H9 (cell line): ENCODE data around the gene APOBEC3H. TPM values are rescaled to one million over a fixed set of nuclear protein-coding genes. Genes with fewer than 3 reads are reported as not detected.

Source experiments
- DNase-seq: peaks from one replicate; pipeline ENCODE4 v3.0.0-alpha.2; 2017
- H2AFZ ChIP-seq: one replicate; pipeline ENCODE4 v1.6.1; 2013; ENCODE audit warnings: mild to moderate bottlenecking, low read length, control low read depth, moderate library complexity
- H2AK5ac ChIP-seq: 2 replicates; pipeline ENCODE4 v1.6.1; 2013; ENCODE audit warnings: low read length, control low read depth, mixed read lengths; ENCODE audit not compliant: insufficient read length
- H2BK120ac ChIP-seq: one replicate; pipeline ENCODE4 v1.6.1; 2013; ENCODE audit warnings: low read depth, mild to moderate bottlenecking, low read length, control low read depth, inconsistent platforms; ENCODE audit not compliant: poor library complexity, severe bottlenecking
- H2BK12ac ChIP-seq: 2 replicates; pipeline ENCODE4 v1.6.1; 2013; ENCODE audit warnings: low read length, control low read depth, mixed read lengths, low read depth; ENCODE audit not compliant: insufficient read length
- H2BK15ac ChIP-seq: 2 replicates; pipeline ENCODE4 v1.6.1; 2013; ENCODE audit warnings: low read depth, low read length, control low read depth
- H2BK20ac ChIP-seq: one replicate; pipeline ENCODE4 v1.6.1; 2013; ENCODE audit warnings: low read depth, mild to moderate bottlenecking, low read length, control low read depth, inconsistent platforms; ENCODE audit not compliant: poor library complexity, severe bottlenecking
- H2BK5ac ChIP-seq: 2 replicates; pipeline ENCODE4 v1.6.1; 2013; ENCODE audit warnings: low read length, control low read depth, mixed read lengths; ENCODE audit not compliant: insufficient read length
- H3K14ac ChIP-seq: 2 replicates; pipeline ENCODE4 v1.6.1; 2013; ENCODE audit warnings: low read length, control low read depth; ENCODE audit not compliant: insufficient read depth
- H3K18ac ChIP-seq: 2 replicates; pipeline ENCODE4 v1.6.1; 2013; ENCODE audit warnings: low read depth, mild to moderate bottlenecking, mixed read lengths, low read length, control low read depth; ENCODE audit not compliant: insufficient read length
- H3K23ac ChIP-seq: 2 replicates; pipeline ENCODE4 v1.6.1; 2013; ENCODE audit warnings: low read length, control low read depth, mixed read lengths, low read depth; ENCODE audit not compliant: insufficient read length
- H3K23me2 ChIP-seq: 2 replicates; pipeline ENCODE4 v1.6.1; 2013; ENCODE audit warnings: low read depth, mild to moderate bottlenecking, mixed read lengths, low read length, control low read depth; ENCODE audit not compliant: insufficient read length, poor library complexity, severe bottlenecking
- H3K27ac ChIP-seq: 2 replicates; pipeline ENCODE4 v1.5.1; 2013; ENCODE audit warnings: low read length, control low read depth, mixed read lengths, low read depth; ENCODE audit not compliant: insufficient read length
- H3K27me3 ChIP-seq: 2 replicates; pipeline ENCODE4 v1.6.1; 2013; ENCODE audit warnings: low read length, control low read depth, inconsistent platforms; ENCODE audit not compliant: insufficient read depth
- H3K4ac ChIP-seq: 2 replicates; pipeline ENCODE4 v1.6.1; 2013; ENCODE audit warnings: low read depth, mild to moderate bottlenecking, control low read depth, inconsistent platforms, low read length, moderate library complexity
- H3K4me1 ChIP-seq: 2 replicates; pipeline ENCODE4 v1.6.1; 2013; ENCODE audit warnings: low read length, control low read depth, inconsistent platforms; ENCODE audit not compliant: insufficient read depth
- H3K4me2 ChIP-seq: 2 replicates; pipeline ENCODE4 v1.6.1; 2013; ENCODE audit warnings: low read length, control low read depth, mixed read lengths; ENCODE audit not compliant: insufficient read length, insufficient read depth
- H3K56ac ChIP-seq: 2 replicates; pipeline ENCODE4 v1.6.1; 2013; ENCODE audit warnings: low read depth, mild to moderate bottlenecking, mixed read lengths, low read length, control low read depth; ENCODE audit not compliant: insufficient read length
- H3K79me1 ChIP-seq: 2 replicates; pipeline ENCODE4 v1.6.1; 2013; ENCODE audit warnings: low read depth, mild to moderate bottlenecking, moderate library complexity, low read length, control low read depth, inconsistent platforms; ENCODE audit not compliant: insufficient read depth, poor library complexity, severe bottlenecking
- H3K79me2 ChIP-seq: 2 replicates; pipeline ENCODE4 v1.6.1; 2013; ENCODE audit warnings: low read length, control low read depth, inconsistent platforms; ENCODE audit not compliant: insufficient read depth
- H3K9ac ChIP-seq: 2 replicates; pipeline ENCODE4 v1.6.1; 2013; ENCODE audit warnings: low read length, control low read depth, mixed read lengths; ENCODE audit not compliant: insufficient read length; ENCODE audit errors: extremely low read depth
- H3K9me3 ChIP-seq: one replicate; pipeline ENCODE4 v1.6.1; 2013; ENCODE audit warnings: low read depth, low read length, inconsistent platforms; ENCODE audit not compliant: control insufficient read depth
- H3T11ph ChIP-seq: one replicate; pipeline ENCODE4 v1.6.1; 2013; ENCODE audit warnings: mild to moderate bottlenecking, low read length, control low read depth, inconsistent platforms
- H4K20me1 ChIP-seq: one replicate; pipeline ENCODE4 v1.6.1; 2013; ENCODE audit not compliant: control insufficient read depth, insufficient read length, insufficient read depth
- H4K5ac ChIP-seq: 2 replicates; pipeline ENCODE4 v1.6.1; 2013; ENCODE audit warnings: low read depth, mild to moderate bottlenecking, mixed read lengths, low read length, control low read depth; ENCODE audit not compliant: insufficient read length
- H4K8ac ChIP-seq: replicated peaks from 2 replicates; pipeline ENCODE4 v1.6.1; 2013; ENCODE audit warnings: low read length, control low read depth, mixed read lengths, low read depth; ENCODE audit not compliant: insufficient read length
- H4K91ac ChIP-seq: 2 replicates; pipeline ENCODE4 v1.6.1; 2013; ENCODE audit warnings: low read depth, mild to moderate bottlenecking, moderate library complexity, mixed read lengths, low read length, control low read depth; ENCODE audit not compliant: insufficient read length
- H3K27ac Mint-ChIP-seq, 3 experiments: 2 replicates in 2 of 3; 3 replicates in 1 of 3; pipeline ENCODE4 v1.8.0; 2020 to 2021; ENCODE audit warnings: mixed read lengths in 3 of 3, mild to moderate bottlenecking in 1 of 3, moderate library complexity in 1 of 3
- H3K27me3 Mint-ChIP-seq: 2 replicates; pipeline ENCODE4 v1.8.0; 2021; ENCODE audit warnings: low read depth, mild to moderate bottlenecking, moderate library complexity, mixed read lengths
- H3K36me3 Mint-ChIP-seq, 3 experiments: 2 replicates in 2 of 3; 3 replicates in 1 of 3; pipeline ENCODE4 v1.8.0; 2020 to 2021; ENCODE audit warnings: low read depth in 3 of 3, mixed read lengths in 3 of 3; ENCODE audit not compliant: insufficient read depth in 1 of 3
- H3K4me1 Mint-ChIP-seq, 2 experiments: 2 replicates each; pipeline ENCODE4 v1.8.0; 2020; ENCODE audit warnings: mixed read lengths in 2 of 2
- H3K4me3 Mint-ChIP-seq, 2 experiments: 2 replicates in 1 of 2; 3 replicates in 1 of 2; pipeline ENCODE4 v1.8.0; 2020 to 2021; ENCODE audit warnings: mild to moderate bottlenecking in 2 of 2, mixed read lengths in 2 of 2, moderate library complexity in 1 of 2
- H3K9me3 Mint-ChIP-seq, 2 experiments: 2 replicates in 1 of 2; 3 replicates in 1 of 2; pipeline ENCODE4 v1.8.0; 2020; ENCODE audit warnings: mild to moderate bottlenecking in 2 of 2, mixed read lengths in 2 of 2, moderate library complexity in 1 of 2
- WGBS: extraction: QIAGEN DNeasy Blood & Tissue Kit; methylation state at CpG from one replicate; pipeline ENCODE4 v1.1.7; 2013; ENCODE audit warnings: missing lambda C conversion rate, low lambda C conversion rate, mixed read lengths; ENCODE audit not compliant: insufficient read length; ENCODE audit errors: extremely low coverage; 5-methylcytosine and 5-hydroxymethylcytosine counted together
- total RNA-seq: library from RNA; stranded (reverse); gene quantifications from 2 replicates; pipeline ENCODE4 v1.2.1, GENCODE V29; 2021
- TF ChIP-seq, protein P1 (sequence below): fragments of 200-600 bp; sonication (generic); conservative IDR thresholded peaks from 3 replicates; pipeline ENCODE4 v1.8.0; 2021; ENCODE audit warnings: antibody characterized with exemption, mild to moderate bottlenecking

The APOBEC3H gene
- total RNA-seq, 1 experiment from 2014 or later = 0.48 TPM

DNA sequence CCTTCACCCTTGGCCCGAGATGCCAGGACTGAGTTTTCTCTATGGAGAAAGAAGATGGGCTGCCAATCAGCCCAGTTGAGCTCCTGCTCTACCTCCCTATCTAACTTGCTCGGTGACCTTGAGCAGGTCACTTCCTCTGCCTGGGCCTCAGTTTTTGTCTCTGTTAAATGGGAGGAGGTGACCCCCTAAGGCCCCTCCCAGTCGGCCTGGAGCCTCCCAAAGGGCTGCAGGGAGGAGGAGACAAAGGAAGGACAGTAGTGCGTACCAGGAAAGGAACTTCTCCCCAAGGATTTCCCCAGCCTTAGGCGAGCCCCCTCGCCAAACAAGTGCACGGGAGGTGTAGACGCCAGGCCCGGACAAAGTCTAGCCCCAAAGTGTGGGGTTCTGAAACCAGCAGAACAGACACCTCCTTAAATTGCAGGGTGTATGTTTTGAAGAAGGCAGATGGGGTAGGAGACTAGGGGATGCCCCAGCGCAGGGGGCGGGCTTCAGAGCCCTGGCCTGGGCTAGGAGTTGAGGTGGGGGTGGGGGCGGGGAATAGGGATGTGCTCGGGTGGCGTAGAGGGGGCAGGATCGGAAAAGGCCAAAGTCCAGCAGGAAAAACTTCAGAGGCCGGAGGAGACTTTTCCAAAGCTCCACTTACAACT is 54.4 kb downstream of the APOBEC3H start:
- Histone ChIP-seq H3K27me3 (peaks cover 5% of the 10 kb centered on the region; the same call in 1 of the 2 replicates), H4K20me1 (no peaks in the 10 kb centered on the region), H2BK20ac (no peak overlapping the region), H3K23me2 (peaks cover 6% of the 10 kb centered on the region), H2BK15ac (no peak overlapping the region), H3T11ph (no peak overlapping the region), H3K4me1 (no peaks in the 10 kb centered on the region), H2AK5ac (no peak overlapping the region), H3K23ac (no peak overlapping the region), H3K9me3 (no peaks in the 10 kb centered on the region), H3K4me2 (peak overlapping the region; percentile 44), H3K56ac (no peak overlapping the region), H3K14ac (no peak overlapping the region), H3K4ac (no peak overlapping the region), H2BK12ac (no peak overlapping the region), H3K9ac (no peak overlapping the region), H3K27ac (no peak overlapping the region), H2BK120ac (no peak overlapping the region), H4K91ac (no peak overlapping the region), H3K79me2 (no peaks in the 10 kb centered on the region), H4K8ac (no peak overlapping the region), H2BK5ac (no peak overlapping the region), H2AFZ (no peak overlapping the region), H4K5ac (no peak overlapping the region), H3K79me1 (no peaks in the 10 kb centered on the region), H3K18ac (no peak overlapping the region)
- peak; percentile 28 for DNase-seq
- H3K36me3 Mint-ChIP-seq = no peaks in the 10 kb centered on the region
- peak overlapping the region; percentile 51 to 74; a peak in 4 of 5 replicates for H3K4me3 Mint-ChIP-seq
- H3K27me3 Mint-ChIP-seq = peaks cover 33% of the 10 kb centered on the region
- H3K9me3 Mint-ChIP-seq = 0 out of 5 replicates have a peak, but pooled peaks cover 0 to 3% of the 10 kb centered on the region in 2 experiments
- TF ChIP-seq, protein P1, sequence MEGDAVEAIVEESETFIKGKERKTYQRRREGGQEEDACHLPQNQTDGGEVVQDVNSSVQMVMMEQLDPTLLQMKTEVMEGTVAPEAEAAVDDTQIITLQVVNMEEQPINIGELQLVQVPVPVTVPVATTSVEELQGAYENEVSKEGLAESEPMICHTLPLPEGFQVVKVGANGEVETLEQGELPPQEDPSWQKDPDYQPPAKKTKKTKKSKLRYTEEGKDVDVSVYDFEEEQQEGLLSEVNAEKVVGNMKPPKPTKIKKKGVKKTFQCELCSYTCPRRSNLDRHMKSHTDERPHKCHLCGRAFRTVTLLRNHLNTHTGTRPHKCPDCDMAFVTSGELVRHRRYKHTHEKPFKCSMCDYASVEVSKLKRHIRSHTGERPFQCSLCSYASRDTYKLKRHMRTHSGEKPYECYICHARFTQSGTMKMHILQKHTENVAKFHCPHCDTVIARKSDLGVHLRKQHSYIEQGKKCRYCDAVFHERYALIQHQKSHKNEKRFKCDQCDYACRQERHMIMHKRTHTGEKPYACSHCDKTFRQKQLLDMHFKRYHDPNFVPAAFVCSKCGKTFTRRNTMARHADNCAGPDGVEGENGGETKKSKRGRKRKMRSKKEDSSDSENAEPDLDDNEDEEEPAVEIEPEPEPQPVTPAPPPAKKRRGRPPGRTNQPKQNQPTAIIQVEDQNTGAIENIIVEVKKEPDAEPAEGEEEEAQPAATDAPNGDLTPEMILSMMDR = no peak
- H3K4me1 Mint-ChIP-seq = peaks cover 14 to 37% of the 10 kb centered on the region in 2 experiments
- no peak overlapping the region for H3K27ac Mint-ChIP-seq
- no CpG with 5 or more reads among the region's 16 CpGs for WGBS
